GM19395 (cell line): ENCODE data around the gene UGT1A10.

Source experiments
- ATAC-seq: cut with Tn5 transposase; IDR thresholded peaks from one replicate; pipeline ENCODE4 v1.9.1; 2021; ENCODE audit warnings: mild to moderate bottlenecking, moderate library complexity; ENCODE audit not compliant: unreplicated experiment

UGT1A10 gene

DNA sequence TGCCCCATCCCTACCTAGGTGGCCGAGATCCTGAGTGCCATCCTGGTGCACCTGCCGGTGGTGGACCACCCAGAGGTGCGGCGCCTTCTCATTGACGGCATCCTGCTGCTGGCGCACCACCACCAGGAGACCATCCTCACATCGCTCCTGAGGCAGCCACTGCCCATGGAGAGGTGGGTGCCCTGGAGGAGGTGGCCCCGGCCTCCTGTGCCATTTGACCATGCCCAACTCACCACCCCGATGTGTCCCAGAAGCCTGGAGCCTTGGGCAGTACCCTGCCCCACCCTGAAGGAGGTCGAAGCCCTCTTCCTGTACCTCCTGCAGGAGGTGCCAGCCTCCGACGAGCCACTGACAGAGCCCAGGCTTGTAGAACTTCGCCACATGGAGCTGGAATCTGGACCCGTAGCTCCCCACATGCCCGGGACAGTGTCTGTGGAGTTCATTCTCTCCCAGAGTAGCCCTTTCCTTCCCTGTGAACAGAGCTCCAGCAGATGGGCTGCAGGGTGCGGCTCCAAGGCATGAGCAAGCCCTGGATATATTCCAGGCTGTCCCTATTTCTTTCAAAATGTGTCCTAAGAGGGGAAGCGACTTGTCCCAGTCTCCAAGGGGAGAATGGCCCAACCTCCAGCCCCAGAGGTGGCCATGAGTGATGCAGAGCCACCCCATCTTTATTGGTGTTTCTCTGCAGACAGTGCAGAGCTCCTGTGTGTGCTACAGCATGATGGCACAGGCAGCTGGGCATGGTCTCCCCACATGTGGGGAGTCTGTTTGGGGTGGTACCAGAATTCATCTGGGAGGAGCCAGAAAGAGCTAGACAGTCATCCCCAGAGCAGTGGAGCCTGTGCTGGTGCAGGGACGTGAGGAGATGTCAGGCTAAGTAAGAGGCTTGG, 183.9 kb downstream of the UGT1A10 start:
- no peak for ATAC-seq

DNA sequence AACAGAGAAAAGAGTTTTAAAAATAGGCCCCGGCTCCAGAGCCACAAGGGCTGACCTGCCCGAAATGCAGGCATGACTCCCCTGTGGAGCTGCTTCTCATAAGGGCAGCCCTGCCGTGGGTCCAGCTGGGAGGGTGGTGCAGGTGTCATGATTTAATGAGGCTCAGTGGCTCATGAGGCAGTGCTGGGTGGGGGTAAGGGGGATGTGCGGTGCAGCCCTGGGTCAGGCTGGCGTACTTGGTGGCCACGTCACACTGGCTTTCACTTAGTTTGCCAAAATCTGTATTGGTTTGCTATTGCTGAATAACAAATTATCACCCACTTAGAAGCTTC, 184.5 kb downstream of the UGT1A10 start:
- no peak for ATAC-seq

DNA sequence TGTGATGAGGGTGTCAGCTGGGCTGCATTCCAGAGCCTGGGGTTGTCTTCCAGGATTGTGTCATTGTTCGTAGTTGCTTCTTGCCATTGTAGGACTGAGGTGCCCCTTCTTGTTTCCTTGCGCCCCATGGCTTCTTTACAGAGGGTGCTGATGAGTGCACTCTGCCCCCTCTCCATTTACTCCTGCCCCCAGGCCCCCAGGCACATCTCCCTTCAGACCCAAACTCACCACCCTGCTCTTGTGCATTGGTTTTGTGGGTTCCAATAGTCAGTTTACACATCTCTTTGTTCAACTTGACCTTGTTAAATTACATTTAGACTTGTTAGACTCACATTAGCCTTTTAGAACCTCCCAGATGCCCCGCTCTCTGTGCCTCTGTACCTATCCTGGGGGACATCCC, 184.9 kb downstream of the UGT1A10 start:
- ATAC-seq = no peak

DNA sequence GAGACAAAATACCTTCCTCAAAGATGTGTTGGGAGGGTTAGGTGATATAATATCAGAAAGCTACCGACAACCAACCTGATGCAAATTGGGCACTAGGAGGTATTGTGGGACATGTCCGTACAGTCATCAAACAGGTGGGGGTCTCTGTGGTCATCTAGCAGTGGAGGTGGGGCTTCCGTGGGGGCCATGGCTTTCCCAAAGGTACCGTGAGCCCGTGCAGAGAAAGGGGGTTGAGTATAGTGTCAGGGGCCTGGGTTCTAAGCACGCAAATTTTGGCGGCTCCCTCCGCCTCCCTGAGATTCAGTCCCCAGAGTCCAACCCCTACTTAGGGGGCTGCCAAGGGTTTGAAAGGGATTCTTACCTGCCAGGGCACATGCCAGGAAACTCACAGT, 185.5 kb downstream of the UGT1A10 start:
- ATAC-seq = no peak

DNA sequence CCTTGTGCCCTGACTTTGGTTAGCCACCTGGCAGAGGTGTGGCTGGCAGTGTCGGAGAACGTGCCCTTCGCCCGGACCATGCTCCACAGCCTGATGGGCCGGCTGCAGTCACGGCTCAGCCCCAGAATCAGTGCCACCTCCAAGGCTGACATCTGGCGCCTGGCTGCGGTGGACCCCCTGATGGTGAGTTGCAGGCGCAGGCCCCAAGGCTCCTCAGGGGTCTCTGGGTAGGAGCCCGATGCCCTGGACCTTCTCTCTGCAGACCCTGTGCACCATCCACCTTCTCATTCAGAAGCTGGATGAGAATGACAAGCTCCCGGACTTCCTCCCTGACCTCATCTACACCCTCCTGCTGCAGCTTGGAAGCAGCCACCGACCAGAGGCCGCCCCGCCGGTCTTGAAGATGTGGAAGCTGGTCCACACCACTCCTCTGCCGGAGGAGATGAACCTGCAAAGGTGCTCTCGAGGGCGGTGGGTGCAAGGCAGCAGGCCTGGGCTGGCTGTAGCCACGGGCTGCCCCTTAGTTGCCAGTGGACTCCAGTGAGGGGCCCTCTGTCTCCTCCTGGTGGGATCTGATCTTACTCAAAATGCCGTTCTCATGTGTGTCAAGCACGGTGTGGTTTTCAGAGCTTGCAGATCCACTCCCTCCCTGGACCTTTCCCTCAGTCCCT, 186.0 kb downstream of the UGT1A10 start:
- no peak for ATAC-seq
